Keratinocyte (primary cell): Measurements from ENCODE around the gene PCSK1N. TPM values are rescaled to one million over a fixed set of nuclear protein-coding genes. Genes with fewer than 3 reads are reported as not detected.

ENCODE experiments used
- DNase-seq: peaks from one replicate; pipeline ENCODE4 v3.0.0-alpha.2; 2011; ENCODE audit warnings: low read depth, missing footprints, low spot score
- FAIRE-seq: peaks from 2 replicates; lab custom pipeline; 2011; peaks lifted over from hg19 to GRCh38; lab: Jason Lieb, UNC
- H2AFZ ChIP-seq: 2 replicates; pipeline ENCODE4 v1.6.0; 2012; ENCODE audit warnings: low read length, control low read depth, inconsistent platforms; ENCODE audit not compliant: control insufficient read depth
- H3K27ac ChIP-seq: 2 replicates; pipeline ENCODE4 v1.5.1; 2011; ENCODE audit warnings: low read length; ENCODE audit not compliant: control insufficient read depth, insufficient read depth
- H3K27me3 ChIP-seq: 3 replicates; pipeline ENCODE4 v1.6.0; 2011; ENCODE audit warnings: low read length; ENCODE audit not compliant: control insufficient read depth, insufficient read depth; ENCODE audit errors: extremely low read depth
- H3K36me3 ChIP-seq, 2 experiments: 2 replicates in 1 of 2; 3 replicates in 1 of 2; pipeline ENCODE4 v1.5.1; 2011; ENCODE audit warnings: low read length in 2 of 2, mild to moderate bottlenecking in 1 of 2; ENCODE audit not compliant: control insufficient read depth in 2 of 2, insufficient read depth in 2 of 2; ENCODE audit errors: extremely low read depth in 1 of 2
- H3K4me1 ChIP-seq: 3 replicates; pipeline ENCODE4 v1.5.1; 2011; ENCODE audit warnings: low read length; ENCODE audit not compliant: control insufficient read depth, insufficient read depth; ENCODE audit errors: extremely low read depth
- H3K4me2 ChIP-seq: 3 replicates; pipeline ENCODE4 v1.6.0; 2011; ENCODE audit warnings: low read depth, low read length; ENCODE audit not compliant: control insufficient read depth, insufficient read depth; ENCODE audit errors: extremely low read depth
- H3K4me3 ChIP-seq, 3 experiments: fragments of 200-600 bp in 1 of 3; sonication (generic) in 1 of 3; 2 replicates in 2 of 3; 3 replicates in 1 of 3; pipeline ENCODE4 v1.5.1; 2011 to 2016; ENCODE audit warnings: low read length in 3 of 3, mild to moderate bottlenecking in 3 of 3, control low read depth in 2 of 3, inconsistent platforms in 1 of 3, low read depth in 1 of 3, mixed read lengths in 1 of 3, mixed run types in 1 of 3, moderate library complexity in 1 of 3; ENCODE audit not compliant: control insufficient read depth in 2 of 3, insufficient read depth in 2 of 3; ENCODE audit errors: extremely low read depth in 1 of 3
- H3K79me2 ChIP-seq: 2 replicates; pipeline ENCODE4 v1.6.0; 2012; ENCODE audit warnings: low read length; ENCODE audit not compliant: control insufficient read depth, insufficient read depth
- H3K9ac ChIP-seq: 3 replicates; pipeline ENCODE4 v1.6.0; 2011; ENCODE audit warnings: low read length; ENCODE audit not compliant: control insufficient read depth, insufficient read depth; ENCODE audit errors: extremely low read depth
- H3K9me1 ChIP-seq: 3 replicates; pipeline ENCODE4 v1.6.0; 2011; ENCODE audit warnings: low read length; ENCODE audit not compliant: control insufficient read depth, insufficient read depth; ENCODE audit errors: extremely low read depth
- H3K9me3 ChIP-seq: 2 replicates; pipeline ENCODE4 v1.5.1; 2012; ENCODE audit warnings: low read depth, low read length; ENCODE audit not compliant: control insufficient read depth
- H4K20me1 ChIP-seq: 3 replicates; pipeline ENCODE4 v1.6.0; 2011; ENCODE audit warnings: low read length; ENCODE audit not compliant: control insufficient read depth, insufficient read depth; ENCODE audit errors: extremely low read depth
- EZH2 ChIP-seq: IDR thresholded peaks from one replicate; pipeline ENCODE4 v1.6.1; 2012; ENCODE audit warnings: inconsistent platforms, mild to moderate bottlenecking, low read length, moderate library complexity
- dilution Hi-C: fragments of 300-500 bp; cut with MboI; formaldehyde crosslinking; loops from one replicate; pipeline ENCODE4 v1.7.0; 2020; ENCODE audit warnings: low sequenced_read_pairs; ENCODE audit not compliant: extremely low pct_ligation_motif_present
- polyA plus RNA-seq, 5 experiments: library from polyadenylated mRNA; depleted of rRNA in 3 of 5; stranded (reverse) in 3 of 5; stranded (forward) in 1 of 5; unstranded in 1 of 5; fragments of >200 nt; gene quantifications; 1 replicate in 1 of 5; 2 replicates in 3 of 5; 3 replicates in 1 of 5; pipeline versions ENCODE4 v1.2.1 to v1.2.3, GENCODE V29; 2011 to 2012; ENCODE audit warnings: missing spikeins in 2 of 5, low read depth in 1 of 5, low replicate concordance in 1 of 5
- TF ChIP-seq, protein P1 (sequence below), 3 experiments: IDR thresholded peaks in 1 of 3; conservative IDR thresholded peaks in 1 of 3; optimal IDR thresholded peaks in 1 of 3; 2 replicates in 2 of 3; 3 replicates in 1 of 3; pipeline versions ENCODE3 to v1.5.1; 2011; ENCODE audit warnings: low read length in 3 of 3, mild to moderate bottlenecking in 3 of 3, moderate library complexity in 2 of 3, control low read depth in 1 of 3, inconsistent platforms in 1 of 3; ENCODE audit not compliant: insufficient read depth in 2 of 3; ENCODE audit errors: extremely low read depth in 1 of 3

PCSK1N gene
- polyA plus RNA-seq, 1 donor (not counting 4 experiments of a cell fraction or from before 2014, with no cell fraction given) = 0.54 TPM

DNA sequence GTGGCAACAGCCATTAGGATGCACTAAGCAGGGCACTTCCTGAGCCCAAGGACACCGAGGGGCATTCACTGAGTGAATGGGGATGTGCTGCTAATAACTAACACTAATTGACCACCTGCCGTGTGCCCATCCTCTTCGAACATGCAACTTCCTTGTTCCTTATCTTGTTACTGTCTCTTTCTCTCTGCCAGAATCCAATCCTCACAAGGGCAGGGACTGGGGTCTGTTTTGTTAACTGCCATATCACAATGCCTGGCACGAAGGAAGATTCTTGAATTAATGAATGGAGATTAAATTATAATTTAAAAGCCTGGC, 7.8 kb downstream of the PCSK1N start:
- no peaks in the 10 kb centered on the region for H4K20me1 ChIP-seq
- H3K27me3 ChIP-seq = peaks cover 6% of the 10 kb centered on the region
- TF ChIP-seq, protein P1, sequence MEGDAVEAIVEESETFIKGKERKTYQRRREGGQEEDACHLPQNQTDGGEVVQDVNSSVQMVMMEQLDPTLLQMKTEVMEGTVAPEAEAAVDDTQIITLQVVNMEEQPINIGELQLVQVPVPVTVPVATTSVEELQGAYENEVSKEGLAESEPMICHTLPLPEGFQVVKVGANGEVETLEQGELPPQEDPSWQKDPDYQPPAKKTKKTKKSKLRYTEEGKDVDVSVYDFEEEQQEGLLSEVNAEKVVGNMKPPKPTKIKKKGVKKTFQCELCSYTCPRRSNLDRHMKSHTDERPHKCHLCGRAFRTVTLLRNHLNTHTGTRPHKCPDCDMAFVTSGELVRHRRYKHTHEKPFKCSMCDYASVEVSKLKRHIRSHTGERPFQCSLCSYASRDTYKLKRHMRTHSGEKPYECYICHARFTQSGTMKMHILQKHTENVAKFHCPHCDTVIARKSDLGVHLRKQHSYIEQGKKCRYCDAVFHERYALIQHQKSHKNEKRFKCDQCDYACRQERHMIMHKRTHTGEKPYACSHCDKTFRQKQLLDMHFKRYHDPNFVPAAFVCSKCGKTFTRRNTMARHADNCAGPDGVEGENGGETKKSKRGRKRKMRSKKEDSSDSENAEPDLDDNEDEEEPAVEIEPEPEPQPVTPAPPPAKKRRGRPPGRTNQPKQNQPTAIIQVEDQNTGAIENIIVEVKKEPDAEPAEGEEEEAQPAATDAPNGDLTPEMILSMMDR (optimal IDR thresholded peaks at IDR 0.05 in 1 of 3, IDR thresholded peaks at IDR 0.05 in 1 of 3, conservative IDR thresholded peaks at IDR 0.05 in 1 of 3; ENCODE audit: extremely low read depth in 1 of 3, insufficient read depth in 2 of 3, low read length in 3 of 3) = no peak
- no peak for TF ChIP-seq EZH2
- H2AFZ ChIP-seq = no peak overlapping the region
- H3K27ac ChIP-seq = no peak overlapping the region
- dilution Hi-C loops = no loop called here
- FAIRE-seq (no peak), DNase-seq (no peak)
- no peaks in the 10 kb centered on the region for H3K36me3 ChIP-seq
- no peaks in the 10 kb centered on the region for H3K4me1 ChIP-seq
- H3K9me3 ChIP-seq = no peaks in the 10 kb centered on the region
- no peaks in the 10 kb centered on the region for H3K79me2 ChIP-seq
- no peaks in the 10 kb centered on the region for H3K9me1 ChIP-seq
- H3K9ac ChIP-seq = no peak overlapping the region
- H3K4me3 ChIP-seq = no peak overlapping the region
- H3K4me2 ChIP-seq = no peak overlapping the region

DNA sequence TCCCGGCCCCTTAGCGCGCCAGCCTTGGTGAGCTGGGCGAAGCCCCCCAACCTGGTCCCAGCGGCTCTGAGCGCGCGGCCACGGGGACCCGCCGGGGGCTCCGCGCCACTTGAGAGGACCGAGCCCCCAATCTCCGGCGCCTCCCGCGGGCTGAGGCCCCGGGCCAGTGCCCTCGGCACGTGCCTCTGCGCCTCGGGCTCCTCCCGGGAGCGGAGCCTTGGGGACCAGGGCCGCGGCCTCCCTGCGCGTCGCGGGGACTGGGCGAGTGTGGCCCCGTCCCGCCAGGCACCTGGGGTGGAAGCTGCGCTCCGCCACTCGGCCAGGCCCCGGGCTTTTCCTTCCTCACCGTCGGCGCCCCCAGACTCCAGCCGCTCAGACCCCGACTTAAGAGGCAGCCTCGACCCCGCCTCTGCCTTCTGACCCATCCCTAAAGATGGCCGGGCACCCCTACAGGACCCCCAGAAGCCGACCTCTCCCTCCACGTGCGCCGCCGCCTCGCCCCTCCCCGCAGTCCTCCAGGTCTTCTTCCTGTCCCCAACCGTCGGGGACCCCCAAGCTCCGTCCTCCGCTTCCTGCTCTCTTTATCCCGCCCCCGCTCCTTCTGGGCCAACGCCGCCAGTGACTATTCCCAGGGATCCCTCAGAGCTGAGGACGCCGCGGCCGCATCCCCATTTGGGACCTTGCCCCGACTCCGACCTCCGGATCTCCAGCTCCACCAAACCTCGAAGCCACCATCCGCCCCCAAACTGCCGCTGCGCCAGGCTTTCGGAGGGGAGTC, 8.3 kb downstream of the PCSK1N start:
- H4K20me1 ChIP-seq = no peaks in the 10 kb centered on the region
- no peak overlapping the region for H2AFZ ChIP-seq
- H3K4me2 ChIP-seq = no peak overlapping the region
- no peak overlapping the region for H3K4me3 ChIP-seq
- no peaks in the 10 kb centered on the region for H3K4me1 ChIP-seq
- DNase-seq (no peak), FAIRE-seq (no peak)
- dilution Hi-C loops = no loop called here
- peaks cover 6% of the 10 kb centered on the region for H3K27me3 ChIP-seq
- H3K36me3 ChIP-seq = no peaks in the 10 kb centered on the region
- no peaks in the 10 kb centered on the region for H3K79me2 ChIP-seq
- no peak overlapping the region for H3K27ac ChIP-seq
- TF ChIP-seq EZH2 = no peak
- TF ChIP-seq, protein P1 (optimal IDR thresholded peaks at IDR 0.05 in 1 of 3, IDR thresholded peaks at IDR 0.05 in 1 of 3, conservative IDR thresholded peaks at IDR 0.05 in 1 of 3; ENCODE audit: extremely low read depth in 1 of 3, insufficient read depth in 2 of 3, low read length in 3 of 3) = no peak
- no peaks in the 10 kb centered on the region for H3K9me3 ChIP-seq
- H3K9me1 ChIP-seq = no peaks in the 10 kb centered on the region
- no peak overlapping the region for H3K9ac ChIP-seq
